ENCODE results near the gene TTC13.

The TTC13 gene

DNA sequence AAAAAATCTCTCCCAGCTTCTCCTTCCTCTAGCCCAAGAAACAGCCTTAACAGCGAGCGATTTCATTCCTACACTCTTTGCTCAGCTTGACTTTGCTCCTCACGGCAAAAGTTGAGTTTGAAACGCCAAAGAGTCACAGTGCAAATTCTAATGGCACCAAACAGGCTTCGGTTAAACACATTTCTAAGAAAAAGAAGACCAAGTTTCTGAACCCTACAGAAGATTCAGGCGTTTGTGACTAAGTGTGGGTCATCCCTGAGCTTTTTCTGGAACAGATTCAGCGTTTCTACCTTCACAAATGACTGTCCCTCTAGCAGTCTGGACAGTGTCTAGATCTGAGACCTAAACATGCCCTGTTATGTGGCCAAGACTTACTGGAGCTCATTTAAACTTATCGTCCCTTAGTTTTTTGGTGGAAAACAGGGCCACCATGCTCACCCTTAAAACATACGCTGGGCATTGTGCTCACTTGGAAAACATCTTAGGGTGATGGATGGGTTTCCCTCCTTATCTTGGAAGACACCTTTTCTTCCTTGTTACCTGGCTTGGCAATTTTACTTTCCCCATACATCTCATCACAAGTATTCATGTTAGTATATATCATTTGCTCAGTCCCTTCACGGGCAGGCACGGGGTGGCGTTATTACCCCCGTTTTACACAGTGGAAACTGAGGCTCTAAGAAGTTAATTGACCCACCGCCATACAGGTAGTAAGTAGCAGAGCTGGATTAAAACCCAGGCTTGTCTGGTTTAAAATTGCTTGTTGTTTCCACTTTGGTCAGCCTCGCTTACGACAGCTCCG is 111.4 kb downstream of the TTC13 start:
- no peak for DNase-seq

DNA sequence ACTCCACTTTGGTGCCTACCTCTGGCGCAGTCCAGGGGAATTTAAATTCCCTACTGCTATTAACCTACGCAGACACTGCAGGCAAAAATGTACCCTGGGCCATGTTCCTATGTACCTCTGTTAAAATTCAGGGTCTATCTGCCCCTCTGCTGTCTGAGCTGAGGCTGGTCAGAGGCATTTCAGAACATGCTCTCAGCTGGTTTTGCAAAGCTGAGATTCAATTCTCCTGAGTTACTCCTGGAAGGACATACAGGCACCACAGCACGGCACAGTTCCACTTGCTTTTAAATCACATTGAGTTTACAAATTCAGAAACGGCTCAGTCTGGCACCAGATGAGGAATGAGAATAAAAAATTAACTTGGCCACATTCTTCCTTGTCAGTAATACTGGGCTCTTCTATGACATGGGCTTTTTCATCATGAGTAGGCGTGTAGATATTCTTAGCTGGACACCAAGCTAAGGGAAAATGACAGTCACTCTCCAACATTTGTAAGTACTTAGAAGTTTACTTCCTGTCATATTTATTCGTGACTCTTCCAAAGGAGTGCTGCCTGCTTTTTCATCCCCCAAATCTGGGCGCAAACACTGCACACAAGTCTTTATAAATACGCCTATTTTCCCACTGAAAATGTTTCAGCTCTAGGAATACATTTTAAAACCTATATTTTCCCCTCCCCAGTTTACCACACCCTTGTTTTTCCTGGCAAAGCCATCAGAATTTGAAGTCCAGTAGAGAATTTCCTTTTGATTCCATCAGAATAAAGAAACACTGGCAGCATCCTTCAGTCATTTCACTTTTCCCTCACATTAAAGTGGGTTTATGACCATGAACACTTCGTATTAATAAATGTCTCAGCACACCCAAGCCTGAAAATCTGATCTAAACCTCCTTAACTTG is 112.2 kb downstream of the TTC13 start:
- peak in 1 of 2 donors; percentile 56 for DNase-seq

DNA sequence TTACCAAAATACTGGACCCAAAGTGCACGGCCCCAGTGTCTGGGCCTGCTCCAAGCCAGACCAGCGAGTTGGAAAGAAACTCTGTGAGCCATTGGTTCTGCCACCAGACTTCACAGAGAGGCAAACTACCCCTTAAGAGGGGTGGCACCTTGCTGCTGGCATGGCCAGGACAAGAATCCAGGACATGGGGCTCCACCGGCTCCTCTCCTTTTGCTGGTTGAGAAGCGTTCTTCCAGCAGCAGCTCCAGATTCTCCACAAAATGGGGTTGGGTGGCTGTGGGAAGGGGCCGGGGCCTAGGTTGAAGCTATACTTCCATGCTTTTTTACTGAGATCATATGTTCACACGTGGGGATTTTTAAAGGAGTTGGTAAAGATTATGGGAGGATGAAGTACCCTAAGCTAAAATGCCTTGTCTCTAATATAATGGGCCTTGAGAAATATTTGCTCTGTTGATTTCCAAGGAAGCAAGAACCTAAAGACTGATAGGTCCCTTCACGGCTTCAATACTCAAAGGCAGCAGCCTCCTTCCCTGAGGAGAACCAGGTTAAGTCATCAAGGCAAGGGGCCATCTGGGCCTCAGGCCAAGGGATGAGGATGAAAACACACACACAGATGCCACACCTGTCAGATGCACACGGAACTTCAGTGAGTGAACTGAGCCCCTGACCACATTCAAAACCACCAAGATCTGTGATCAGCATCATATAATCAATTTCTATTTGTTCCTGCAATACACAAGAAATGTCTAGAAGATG is 113.4 kb downstream of the TTC13 start:
- no peak for DNase-seq

DNA sequence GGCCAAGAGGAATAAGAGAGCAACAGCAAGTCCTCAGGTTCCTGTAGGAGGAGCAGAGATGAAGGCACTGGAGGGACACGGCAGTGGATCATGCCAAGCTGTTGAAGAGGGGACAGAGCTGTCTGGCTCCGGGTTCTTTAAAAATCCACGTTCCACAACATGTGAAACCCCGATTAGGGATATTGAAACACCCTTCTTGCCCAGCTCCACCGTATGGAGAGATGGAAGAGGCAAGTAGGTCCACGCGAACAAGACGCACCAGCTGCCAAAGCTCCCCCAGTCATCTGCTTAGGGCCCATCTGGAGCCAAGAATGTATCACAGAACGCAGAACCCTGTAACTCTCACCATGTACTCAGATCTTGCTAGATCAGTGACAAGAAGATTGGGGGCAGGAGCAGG is 114.2 kb downstream of the TTC13 start:
- DNase-seq = peak; percentile 46 to 71

DNA sequence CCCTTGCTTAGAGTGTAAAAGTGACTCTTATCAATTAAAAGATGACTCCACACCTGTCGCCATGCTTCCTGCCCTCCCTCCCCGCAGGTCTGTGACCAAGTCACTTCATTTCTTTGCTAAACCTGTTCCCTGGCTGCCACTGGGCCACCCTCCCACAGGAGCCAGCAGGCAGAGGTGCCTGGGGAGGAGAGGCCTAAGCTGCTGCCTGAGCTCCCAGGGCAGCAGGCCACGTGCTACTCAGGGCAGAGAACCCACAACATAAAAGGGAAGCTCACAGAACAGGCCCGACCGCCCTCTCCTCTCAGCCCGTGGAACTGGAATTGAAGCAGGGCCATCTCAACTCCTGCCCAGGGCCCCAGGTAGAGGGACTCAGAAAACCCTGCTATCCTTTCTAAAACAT is 115.2 kb downstream of the TTC13 start:
- peak; percentile 31 to 57 for DNase-seq

DNA sequence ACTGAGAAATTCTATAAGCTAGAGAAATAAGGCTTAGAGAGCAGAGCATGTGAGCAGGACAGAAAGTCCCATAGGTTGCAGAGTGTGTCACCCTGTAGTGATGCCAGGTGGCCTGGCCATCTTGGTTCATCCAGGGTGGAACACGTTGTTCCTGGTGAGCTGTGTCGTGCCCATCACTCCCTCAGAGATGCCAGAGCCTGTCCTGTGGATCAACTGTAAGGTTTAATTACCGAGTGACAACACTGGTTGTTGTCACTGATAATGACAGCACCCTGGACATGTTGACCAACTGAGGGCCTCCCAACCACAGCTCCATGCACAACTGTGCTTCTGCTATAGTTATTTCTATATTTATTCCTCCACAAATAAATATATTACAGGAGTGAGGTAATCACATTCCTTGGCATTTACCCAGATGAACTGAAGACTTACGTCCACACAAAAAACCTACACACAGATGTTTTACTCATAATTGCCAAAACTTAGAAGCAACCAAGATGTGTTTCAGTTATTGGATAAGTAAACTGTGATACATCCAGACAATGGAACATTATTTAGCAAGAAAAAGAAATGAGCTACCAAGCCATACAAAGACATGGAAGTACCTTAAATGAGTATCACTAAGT is 116.6 kb downstream of the TTC13 start:
- no peak for DNase-seq

DNA sequence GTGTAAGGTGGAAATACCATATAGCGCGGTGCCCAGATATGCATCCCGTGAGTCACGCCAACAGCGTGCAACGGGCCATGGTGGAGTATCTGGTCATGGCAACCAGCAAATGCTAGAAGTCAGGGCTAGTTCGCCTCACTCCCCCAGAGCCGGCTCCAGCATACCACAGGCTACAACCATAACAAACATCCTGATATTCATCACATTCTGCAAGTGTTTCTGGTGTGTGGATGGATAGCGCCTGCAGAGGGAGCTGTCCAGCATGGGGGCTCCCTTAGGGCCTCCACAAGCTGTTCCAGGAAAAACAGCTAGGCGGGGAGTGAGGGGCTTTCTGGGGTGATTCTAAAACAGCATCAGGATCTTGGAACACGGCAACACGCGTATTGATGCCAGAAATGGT is 117.2 kb downstream of the TTC13 start:
- DNase-seq = no peak

DNA sequence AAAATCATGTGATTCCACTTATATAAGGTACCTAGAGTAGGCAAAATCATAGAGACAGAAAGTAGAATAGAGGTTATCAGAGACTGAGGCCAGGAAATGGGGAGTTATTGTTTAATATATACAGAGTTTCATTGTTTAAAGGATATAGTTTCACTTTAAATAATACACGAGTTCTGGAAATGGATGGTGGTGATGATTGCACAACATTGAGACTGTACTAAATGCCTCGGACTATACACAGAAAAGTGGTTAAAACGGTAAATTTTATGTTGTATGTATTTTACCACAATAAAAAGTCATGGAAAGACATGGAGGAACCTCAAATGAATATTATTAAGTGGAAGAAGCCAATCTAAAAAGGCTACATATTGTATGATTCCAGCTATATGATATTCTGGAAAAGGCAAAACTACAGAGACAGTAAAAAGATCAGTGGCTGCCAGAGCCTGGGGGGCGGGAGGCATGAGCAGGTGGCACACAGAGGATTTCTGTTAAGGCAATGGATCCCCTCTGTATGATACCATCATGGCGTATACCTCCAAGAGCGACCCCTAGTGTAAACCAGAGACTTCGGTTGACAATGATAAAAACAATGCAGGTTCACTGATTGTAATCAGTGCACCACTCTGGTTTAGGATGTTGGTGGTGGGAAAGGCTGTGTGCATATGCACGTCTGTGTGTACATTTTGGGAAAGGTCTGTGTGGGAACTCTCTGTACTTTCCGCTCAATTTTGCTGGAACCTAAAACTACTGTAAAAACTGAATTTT is 117.9 kb downstream of the TTC13 start:
- DNase-seq = no peak

DNA sequence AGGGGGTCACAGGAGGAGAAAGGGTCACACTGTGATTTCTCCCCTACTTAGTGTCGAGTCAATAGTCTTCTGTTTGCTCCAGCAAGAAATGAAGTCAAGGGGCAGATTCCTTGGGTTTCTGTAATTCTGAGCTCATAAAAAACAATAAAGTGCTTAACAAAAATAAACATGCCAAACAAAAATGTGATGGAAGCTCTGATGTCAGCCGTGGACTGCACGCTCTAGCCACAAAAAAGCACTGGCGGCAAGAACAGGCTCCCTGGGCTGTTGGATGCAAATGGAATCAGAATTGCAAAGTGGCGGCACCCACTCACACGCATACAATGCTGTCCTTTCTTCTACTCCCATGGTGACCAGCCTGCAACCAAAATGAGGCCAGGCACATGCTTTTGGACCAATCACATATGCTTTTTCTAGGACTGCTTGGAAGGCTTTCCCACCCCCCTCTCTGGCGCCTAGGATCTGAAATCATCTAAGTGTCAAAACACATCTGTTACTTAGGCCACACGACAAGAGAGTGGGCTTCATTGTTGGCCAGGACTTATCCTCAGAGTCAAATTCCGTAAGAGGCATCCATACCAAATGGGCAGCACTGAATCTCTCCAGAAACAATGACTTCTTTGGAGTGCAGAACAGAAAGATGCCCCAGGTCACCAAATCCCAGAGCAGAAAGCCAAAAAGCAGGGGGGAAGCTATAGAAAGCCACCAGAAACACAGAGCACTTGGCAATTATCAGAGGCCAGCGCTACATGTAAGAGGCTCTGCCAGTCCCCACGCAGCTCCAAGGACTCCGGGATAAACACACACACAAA is 119.5 kb downstream of the TTC13 start:
- peak; percentile 82 to 95 for DNase-seq

DNA sequence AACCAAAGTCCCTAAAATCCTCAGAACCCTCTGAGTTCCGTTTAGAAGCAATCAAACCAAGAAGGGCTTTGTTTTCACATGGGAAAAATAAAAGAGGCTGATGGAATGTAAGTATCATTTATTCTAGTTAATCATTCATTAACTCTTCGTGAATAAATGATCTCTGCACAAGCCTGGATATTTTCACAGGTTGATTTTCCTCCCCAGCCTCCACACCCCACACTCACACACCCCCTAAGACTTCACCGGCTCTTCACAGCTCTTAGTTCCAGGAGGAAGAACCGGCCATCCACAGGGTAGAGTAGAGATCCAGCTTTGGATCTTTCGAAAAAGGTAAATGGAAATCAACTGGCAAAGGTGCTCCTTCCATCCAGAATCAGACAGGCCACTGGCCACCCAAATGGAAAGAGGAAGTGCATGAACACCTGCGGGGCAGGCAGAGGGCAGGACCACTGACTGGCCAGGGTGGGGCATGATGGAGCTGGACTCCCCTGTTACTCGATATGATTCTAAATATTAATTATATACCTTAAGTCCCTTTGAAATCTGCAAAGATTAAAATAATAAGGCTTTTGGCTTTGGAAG is 120.3 kb downstream of the TTC13 start:
- DNase-seq = no peak

DNA sequence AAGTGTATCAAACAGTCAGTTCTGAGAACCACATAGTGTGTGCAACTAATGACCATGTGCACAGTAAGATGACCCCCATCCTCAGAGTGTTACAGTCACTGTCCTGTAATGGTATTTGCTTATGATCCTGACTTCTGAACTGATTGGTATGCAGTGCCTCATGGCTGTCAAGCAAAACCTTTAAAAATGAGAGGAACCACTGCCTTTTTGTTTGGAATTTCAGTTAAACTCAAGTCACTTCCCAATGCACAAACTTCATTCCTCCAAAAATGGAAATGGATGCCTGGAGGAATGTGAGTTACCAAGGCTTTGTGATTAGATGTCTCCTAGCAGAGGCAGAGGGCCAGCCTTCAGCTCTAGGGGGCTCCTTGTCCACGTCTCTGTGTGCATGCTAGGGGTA is 120.8 kb downstream of the TTC13 start:
- DNase-seq = no peak

DNA sequence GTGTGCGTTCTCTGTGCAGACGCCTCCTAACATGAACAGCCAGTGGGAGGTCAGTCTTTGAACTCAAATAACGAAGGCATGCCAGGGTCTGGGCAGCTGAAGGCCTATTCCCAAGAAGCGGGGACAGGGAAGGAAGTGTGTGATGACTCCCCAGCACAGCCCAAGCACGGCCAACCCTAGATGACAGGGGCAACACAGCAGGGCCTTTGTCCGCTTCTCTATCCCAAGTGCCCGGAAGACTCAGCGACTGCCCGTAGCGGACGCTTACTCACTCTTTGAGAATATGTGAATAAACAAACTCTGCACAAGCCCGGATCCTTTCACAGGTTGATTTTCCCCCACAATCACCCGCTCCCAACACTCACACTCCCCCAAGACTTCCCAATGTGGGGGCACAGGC is 121.6 kb downstream of the TTC13 start:
- peak; percentile 61 to 84 for DNase-seq

Data from hippocampal formation (tissue), 2 donors.